Osteoblast (primary cell): ENCODE results near the gene ZRANB1. TPM values are rescaled to one million over a fixed set of nuclear protein-coding genes. Genes with fewer than 3 reads are reported as not detected.
"Not testable (repeated sequence)": the region's sequence is repeated elsewhere in the genome, so short reads cannot be mapped to it uniquely, and the experiment has no call there.

Experiments
- DNase-seq: peaks from one replicate; pipeline ENCODE4 v3.0.0; 2011; ENCODE audit warnings: low spot score, mixed read lengths; ENCODE audit not compliant: insufficient read length; ENCODE audit errors: missing footprints
- H2AFZ ChIP-seq: 2 replicates; pipeline ENCODE4 v1.6.0; 2011; ENCODE audit warnings: mild to moderate bottlenecking, low read length
- H3K27ac ChIP-seq: 2 replicates; pipeline ENCODE4 v1.5.1; 2011; ENCODE audit warnings: mild to moderate bottlenecking, low read depth, low read length, moderate library complexity
- H3K27me3 ChIP-seq: 2 replicates; pipeline ENCODE4 v1.6.0; 2012; ENCODE audit warnings: mild to moderate bottlenecking, control low read depth, inconsistent platforms, low read length, moderate library complexity; ENCODE audit not compliant: insufficient read depth
- H3K36me3 ChIP-seq: 2 replicates; pipeline ENCODE4 v1.5.1; 2011; ENCODE audit warnings: mild to moderate bottlenecking, low read length, control low read depth, moderate library complexity; ENCODE audit not compliant: insufficient read depth
- H3K4me1 ChIP-seq: 2 replicates; pipeline ENCODE4 v1.5.1; 2011; ENCODE audit warnings: mild to moderate bottlenecking, low read length, control low read depth, moderate library complexity; ENCODE audit not compliant: insufficient read depth
- H3K4me2 ChIP-seq: 2 replicates; pipeline ENCODE4 v1.6.0; 2011; ENCODE audit warnings: mild to moderate bottlenecking, low read length; ENCODE audit not compliant: insufficient read depth
- H3K4me3 ChIP-seq: fragments of 200-600 bp; sonication (generic); 3 replicates; pipeline ENCODE4 v1.5.1; 2012; ENCODE audit warnings: mild to moderate bottlenecking, low read length, inconsistent platforms; ENCODE audit not compliant: insufficient read depth
- H3K79me2 ChIP-seq: 2 replicates; pipeline ENCODE4 v1.6.0; 2012; ENCODE audit warnings: mild to moderate bottlenecking, low read length, control low read depth, inconsistent platforms; ENCODE audit not compliant: insufficient read depth
- H3K9me3 ChIP-seq: 2 replicates; pipeline ENCODE4 v1.5.1; 2011; ENCODE audit warnings: low read depth, low read length, control low read depth
- H4K20me1 ChIP-seq: 2 replicates; pipeline ENCODE4 v1.6.0; 2012; ENCODE audit warnings: mild to moderate bottlenecking, low read length, control low read depth; ENCODE audit not compliant: insufficient read depth
- CTCF ChIP-seq: IDR thresholded peaks from 2 replicates; pipeline ENCODE4 v1.5.1; 2011; ENCODE audit warnings: mild to moderate bottlenecking, low read depth, low read length, moderate library complexity; ENCODE audit errors: extremely low read depth
- total RNA-seq: library from RNA; depleted of rRNA; stranded (reverse); fragments of >200 nt; gene quantifications from 2 replicates; pipeline ENCODE4 v1.2.3, GENCODE V29; 2012

Gene ZRANB1
- total RNA-seq, 1 donor, result 34.7 TPM

DNA sequence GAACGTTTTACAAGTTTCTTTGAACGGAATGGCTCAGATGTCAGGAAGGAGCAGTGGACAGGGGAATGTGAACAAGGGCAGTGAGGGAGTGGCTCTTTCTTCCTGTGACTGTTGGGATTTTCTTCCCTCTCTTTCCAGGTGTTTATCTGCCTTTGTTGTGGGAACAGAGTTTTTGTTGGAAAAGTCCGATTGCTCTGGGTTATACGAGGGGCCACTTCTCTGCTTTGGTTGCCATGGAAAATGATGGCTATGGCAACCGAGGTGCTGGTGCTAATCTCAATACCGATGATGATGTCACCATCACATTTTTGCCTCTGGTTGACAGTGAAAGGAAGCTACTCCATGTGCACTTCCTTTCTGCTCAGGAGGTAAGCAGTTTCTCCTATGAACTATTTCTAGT is 41.4 kb downstream of the ZRANB1 start:
- H3K4me1 ChIP-seq, result no peaks in the 10 kb centered on the region
- H3K4me3 ChIP-seq, result no peak overlapping the region
- H3K79me2 ChIP-seq, result peaks cover 48% of the 10 kb centered on the region
- TF ChIP-seq CTCF, result no peak
- H3K4me2 ChIP-seq, result no peak overlapping the region
- H4K20me1 ChIP-seq, result peaks cover 21% of the 10 kb centered on the region
- DNase-seq, result no peak
- peaks cover 59% of the 10 kb centered on the region for H3K36me3 ChIP-seq
- no peaks in the 10 kb centered on the region for H3K27me3 ChIP-seq
- H3K27ac ChIP-seq, result no peak overlapping the region
- no peak overlapping the region for H2AFZ ChIP-seq
- no peaks in the 10 kb centered on the region for H3K9me3 ChIP-seq

DNA sequence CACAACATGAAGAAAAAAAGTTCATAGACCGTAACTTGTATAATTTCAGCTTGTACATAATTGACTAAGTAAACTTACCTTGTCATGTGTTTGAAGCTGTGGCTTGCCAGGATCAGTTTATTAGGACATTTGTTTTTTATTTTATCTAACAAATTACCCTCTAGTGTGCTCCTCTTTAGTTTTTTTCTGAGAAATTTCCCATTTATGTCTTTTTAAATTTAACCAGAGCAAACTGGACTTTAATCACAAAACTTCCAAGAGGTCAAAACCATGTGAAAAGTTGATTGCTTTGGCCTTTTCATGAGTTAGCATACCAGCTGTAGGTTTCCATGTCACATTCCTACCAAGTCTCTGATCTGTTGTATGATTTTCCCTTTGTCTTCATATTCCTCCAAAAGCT is 42.5 kb downstream of the ZRANB1 start:
- Histone ChIP-seq H3K27me3 (no peaks in the 10 kb centered on the region), H3K4me3 (no peak overlapping the region), H3K36me3 (peaks cover 59% of the 10 kb centered on the region), H3K27ac (no peak overlapping the region), H3K4me1 (no peaks in the 10 kb centered on the region), H3K79me2 (peaks cover 38% of the 10 kb centered on the region), H2AFZ (no peak overlapping the region), H3K9me3 (no peaks in the 10 kb centered on the region), H4K20me1 (peaks cover 18% of the 10 kb centered on the region), H3K4me2 (no peak overlapping the region)
- no peak for DNase-seq
- no peak for TF ChIP-seq CTCF

DNA sequence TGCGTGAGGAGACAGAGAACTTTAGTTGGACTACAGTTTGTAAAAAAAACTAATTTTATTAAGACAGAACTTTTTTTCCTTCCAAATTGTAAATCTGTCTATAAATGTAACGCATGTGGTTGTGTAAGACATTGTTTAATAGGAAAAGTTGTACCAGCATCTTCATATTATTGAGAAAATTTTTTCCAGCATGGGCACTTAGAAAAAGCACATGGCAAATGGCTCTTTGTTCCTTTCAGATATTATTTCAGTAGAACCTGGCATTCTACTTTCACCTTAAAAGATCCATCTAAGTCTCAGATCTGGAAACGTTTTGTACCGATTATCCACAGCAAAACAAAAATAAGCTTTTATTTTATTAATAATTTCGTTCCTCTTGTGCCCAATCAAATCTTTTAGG is 43.2 kb downstream of the ZRANB1 start:
- no peak for TF ChIP-seq CTCF

GRCh38 chr10:124987788-124988187 is 45.9 kb downstream of the ZRANB1 start:
- Histone ChIP-seq H3K36me3 (peaks cover 69% of the 10 kb centered on the region), H3K4me3 (no peak overlapping the region)
- DNase-seq, result no peak

More for the DNA sequence above, 43.2 kb downstream of the ZRANB1 start:
- Histone ChIP-seq H3K4me1 (peaks cover 5% of the 10 kb centered on the region), H3K27me3 (no peaks in the 10 kb centered on the region), H2AFZ (no peak overlapping the region), H3K36me3 (peaks cover 59% of the 10 kb centered on the region), H3K4me2 (no peak overlapping the region), H3K27ac (no peak overlapping the region), H3K79me2 (peaks cover 30% of the 10 kb centered on the region), H3K9me3 (no peaks in the 10 kb centered on the region), H4K20me1 (peaks cover 15% of the 10 kb centered on the region), H3K4me3 (no peak overlapping the region)
- no peak for DNase-seq

GRCh38 chr10:124988753-124989152 is 46.8 kb downstream of the ZRANB1 start:
- H3K4me2 ChIP-seq, H3K4me1 ChIP-seq, H3K27ac ChIP-seq, H3K4me3 ChIP-seq, H3K27me3 ChIP-seq, H3K9me3 ChIP-seq, H2AFZ ChIP-seq, DNase-seq, H3K79me2 ChIP-seq: not testable (repeated sequence)
- peaks cover 68% of the 10 kb centered on the region for H3K36me3 ChIP-seq
- H4K20me1 ChIP-seq, result peaks cover 17% of the 10 kb centered on the region

More at GRCh38 chr10:124987788-124988187, 45.9 kb downstream of the ZRANB1 start:
- Histone ChIP-seq H3K4me1 (peaks cover 5% of the 10 kb centered on the region), H3K27me3 (no peaks in the 10 kb centered on the region), H4K20me1 (peaks cover 13% of the 10 kb centered on the region), H3K79me2 (peaks cover 12% of the 10 kb centered on the region), H3K27ac (no peak overlapping the region), H3K4me2 (no peak overlapping the region), H2AFZ (no peak overlapping the region), H3K9me3 (no peaks in the 10 kb centered on the region)
- TF ChIP-seq CTCF, result no peak
